GM12801 (cell line): ENCODE measurements around the gene MAN1A1.

Experiments used
- TF ChIP-seq, protein P1 (sequence below): IDR thresholded peaks from one replicate; pipeline ENCODE4 v1.5.1; 2011; ENCODE audit warnings: control low read depth; ENCODE audit not compliant: insufficient read length; ENCODE audit errors: extremely low read depth

Gene MAN1A1

DNA sequence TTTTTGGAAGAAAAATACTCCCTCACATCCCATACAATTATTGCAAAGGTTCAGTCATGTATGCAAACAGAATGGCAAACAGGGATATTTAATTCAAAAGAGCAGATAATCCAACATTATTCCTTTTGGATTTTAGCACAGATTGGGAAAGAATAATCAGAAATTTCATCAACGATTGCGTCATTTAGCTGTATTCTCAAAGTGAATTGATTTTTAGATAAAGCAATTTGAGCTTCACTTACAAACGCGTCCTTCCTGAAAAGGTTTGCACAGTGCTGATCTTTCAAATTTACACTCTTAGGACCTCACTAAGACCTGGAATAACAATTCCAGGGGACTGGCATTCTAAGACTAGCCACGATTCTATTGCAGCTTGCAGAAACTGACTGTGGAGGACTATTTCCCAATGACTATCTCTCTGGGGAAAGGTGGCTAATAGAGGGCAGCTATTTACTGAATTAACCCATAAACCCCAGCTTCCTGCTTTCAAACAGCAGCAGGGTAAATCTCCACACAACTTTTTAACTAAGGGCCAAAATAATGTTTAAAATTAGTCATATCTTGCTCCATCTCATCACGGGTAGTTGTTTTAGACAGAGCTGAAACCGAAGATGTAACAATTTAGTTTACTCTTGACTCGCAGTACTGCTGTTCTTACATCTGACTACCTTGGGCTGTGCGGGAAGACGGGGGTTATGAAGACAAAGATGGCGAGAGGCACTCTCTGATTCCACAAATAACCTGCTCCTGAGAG, 139.9 kb downstream of the MAN1A1 start:
- TF ChIP-seq, protein P1, sequence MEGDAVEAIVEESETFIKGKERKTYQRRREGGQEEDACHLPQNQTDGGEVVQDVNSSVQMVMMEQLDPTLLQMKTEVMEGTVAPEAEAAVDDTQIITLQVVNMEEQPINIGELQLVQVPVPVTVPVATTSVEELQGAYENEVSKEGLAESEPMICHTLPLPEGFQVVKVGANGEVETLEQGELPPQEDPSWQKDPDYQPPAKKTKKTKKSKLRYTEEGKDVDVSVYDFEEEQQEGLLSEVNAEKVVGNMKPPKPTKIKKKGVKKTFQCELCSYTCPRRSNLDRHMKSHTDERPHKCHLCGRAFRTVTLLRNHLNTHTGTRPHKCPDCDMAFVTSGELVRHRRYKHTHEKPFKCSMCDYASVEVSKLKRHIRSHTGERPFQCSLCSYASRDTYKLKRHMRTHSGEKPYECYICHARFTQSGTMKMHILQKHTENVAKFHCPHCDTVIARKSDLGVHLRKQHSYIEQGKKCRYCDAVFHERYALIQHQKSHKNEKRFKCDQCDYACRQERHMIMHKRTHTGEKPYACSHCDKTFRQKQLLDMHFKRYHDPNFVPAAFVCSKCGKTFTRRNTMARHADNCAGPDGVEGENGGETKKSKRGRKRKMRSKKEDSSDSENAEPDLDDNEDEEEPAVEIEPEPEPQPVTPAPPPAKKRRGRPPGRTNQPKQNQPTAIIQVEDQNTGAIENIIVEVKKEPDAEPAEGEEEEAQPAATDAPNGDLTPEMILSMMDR = no peak

DNA sequence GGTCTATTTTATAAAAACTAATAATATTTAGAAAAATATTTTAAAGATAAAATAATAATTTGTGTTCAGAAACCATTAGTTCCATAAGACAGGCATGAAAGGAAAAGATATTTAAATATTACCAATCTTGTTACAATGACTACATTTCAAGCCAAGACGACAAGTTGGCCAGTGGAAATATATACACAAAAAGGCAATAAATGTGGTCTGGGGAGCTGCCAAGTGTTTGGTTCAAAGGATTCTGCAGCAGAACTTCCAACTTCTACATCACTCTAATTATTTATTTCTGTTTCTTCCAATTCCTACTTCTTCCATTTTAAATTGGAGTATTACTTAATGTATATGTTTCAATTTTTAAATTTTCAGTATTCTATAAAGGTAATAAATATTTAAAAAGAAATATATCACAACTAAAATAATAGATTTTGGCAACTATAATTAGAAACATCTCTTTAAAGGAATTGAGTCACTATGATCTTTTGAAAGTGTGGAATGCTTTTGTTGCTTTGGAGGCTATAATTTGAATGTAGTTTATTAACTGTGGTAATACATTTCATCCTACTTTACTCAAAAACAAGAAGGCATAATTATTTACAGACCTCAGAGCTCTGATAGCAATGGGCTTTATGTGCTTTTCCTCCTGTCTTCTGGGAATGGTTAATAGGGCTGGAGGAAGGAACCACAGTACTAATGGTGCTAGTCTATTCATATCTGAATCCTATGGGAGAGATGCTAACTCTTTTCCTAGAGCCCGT, 141.4 kb downstream of the MAN1A1 start:
- TF ChIP-seq, protein P1 = no peak

DNA sequence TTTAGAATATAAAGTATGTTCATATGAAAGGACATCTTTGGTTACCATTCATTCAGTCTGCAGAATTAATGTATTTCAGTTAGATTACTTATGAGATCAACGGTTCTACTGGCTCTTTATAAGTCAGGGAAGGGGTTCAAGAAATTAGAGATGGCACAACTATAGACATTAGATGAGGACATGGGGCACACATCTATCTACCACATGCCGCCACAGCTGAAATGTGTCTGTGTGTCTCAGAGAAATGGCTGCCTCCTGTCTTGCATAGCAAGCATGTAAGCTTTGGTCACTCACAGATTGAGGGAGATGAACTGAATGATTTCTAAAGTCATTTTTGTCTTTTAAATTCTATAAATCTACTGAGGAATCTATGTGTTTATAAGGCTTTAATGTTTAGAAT, 142.2 kb downstream of the MAN1A1 start:
- TF ChIP-seq, protein P1 = no peak

DNA sequence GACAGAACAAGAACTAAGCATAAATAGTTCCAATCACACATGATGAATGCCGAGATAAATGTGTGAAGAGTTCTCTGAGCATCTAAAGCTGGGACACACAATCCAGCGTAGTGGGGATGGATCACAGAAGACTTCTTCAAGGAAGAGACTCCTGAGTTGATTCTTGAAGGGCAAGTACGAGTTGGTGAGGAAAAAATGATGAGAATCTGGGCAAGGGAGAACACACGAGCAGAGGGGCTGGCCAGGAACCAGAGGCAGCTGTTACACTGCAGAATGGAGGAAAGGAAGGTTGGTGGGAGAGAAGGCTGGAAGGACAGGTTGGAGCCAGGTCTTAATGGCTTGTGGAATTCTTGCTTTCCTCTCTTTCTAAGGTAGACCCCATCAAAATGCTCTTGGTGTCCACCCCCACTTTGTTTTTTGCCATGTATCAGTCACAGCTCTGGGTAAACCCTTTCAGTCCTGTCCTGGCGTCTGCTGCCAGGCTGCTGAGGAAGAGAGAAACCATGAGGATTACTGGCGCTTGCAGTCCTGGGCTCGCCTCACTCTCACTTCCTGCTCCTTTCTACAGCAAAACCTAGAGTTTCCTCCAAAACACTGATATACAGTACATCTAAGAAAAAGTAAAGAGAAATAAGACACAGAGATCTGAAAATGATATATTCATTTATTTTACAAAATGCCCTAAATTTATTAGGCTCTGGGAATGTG, 143.5 kb downstream of the MAN1A1 start:
- TF ChIP-seq, protein P1 = no peak

DNA sequence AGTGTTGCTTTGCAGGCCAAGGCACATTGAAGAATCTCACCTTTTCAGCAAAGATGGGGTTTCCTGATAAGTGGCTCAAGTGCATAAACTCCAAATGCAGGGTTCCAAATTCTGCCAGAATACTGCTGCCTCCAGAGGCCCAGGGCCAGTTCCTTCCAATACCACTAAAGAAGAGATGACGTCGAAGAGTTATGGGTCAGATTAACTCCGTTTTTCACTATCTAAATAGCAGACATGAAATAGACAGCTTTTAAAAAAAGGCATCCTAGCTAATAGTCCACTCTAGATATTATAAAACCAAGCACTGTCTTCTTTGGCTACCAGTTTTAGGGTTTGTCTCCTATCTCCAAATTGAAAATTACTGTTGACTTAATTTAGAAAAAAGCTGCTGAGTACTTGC, 144.8 kb downstream of the MAN1A1 start:
- TF ChIP-seq, protein P1 = no peak

DNA sequence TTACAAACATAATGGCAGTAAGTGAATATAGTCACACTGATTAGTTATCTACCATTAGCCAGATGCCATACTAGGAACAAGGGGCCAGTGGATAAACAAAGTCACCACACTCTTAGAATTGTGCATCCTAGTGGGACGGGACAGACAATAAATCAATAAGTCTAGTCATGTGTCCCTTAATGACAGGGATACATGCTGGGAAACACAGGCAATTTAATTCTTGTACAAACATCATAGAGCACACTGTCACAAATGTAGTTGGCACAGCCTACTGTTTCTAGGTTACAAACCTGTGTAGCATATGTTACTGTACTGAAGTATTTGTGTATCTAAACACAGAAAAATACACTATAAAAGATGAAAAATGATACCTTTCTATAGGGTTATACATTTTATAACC, 148.1 kb downstream of the MAN1A1 start:
- TF ChIP-seq, protein P1 = no peak

DNA sequence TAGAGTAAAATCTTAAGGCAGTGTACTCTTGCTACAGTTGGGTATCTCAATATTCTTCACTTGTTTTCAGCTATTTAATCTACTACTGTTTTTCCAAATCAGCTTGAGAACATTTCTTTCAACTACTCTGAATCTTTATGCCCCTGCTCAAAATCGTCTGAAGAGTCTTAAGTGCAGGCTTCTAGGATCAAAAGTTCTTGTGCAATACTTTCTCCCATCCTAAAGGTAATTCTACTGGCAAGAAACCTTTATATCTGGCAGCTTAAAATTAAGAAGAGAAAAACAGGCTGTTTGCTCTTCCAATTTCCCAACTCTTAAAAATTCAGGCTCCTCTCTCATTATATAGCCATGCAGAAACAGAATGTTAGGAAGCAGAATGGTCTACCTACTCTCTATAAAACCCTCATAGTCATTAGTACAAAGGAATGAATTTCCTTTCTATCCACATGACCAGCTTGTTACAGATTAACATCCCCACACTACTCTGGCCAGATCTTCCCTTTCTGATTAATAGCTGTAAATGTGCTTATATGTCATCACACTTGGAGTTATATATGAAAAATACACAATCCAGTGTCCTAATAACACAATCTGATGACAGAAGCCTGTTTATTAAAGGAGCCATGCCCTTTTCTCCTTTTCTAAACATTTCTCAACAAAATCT, 148.9 kb downstream of the MAN1A1 start:
- TF ChIP-seq, protein P1 = no peak
